DOHH2 (cell line): Measurements from ENCODE around the gene DAP3.

Source experiments
- H3F3A ChIP-seq: fragments of 200-600 bp; sonication (generic), shearing (Covaris generic); 2 replicates; pipeline ENCODE4 v1.6.0; 2016; ENCODE audit warnings: antibody characterized with exemption, mild to moderate bottlenecking; ENCODE audit not compliant: control insufficient read depth, insufficient read depth
- H3K27ac ChIP-seq: fragments of 200-600 bp; sonication (generic); 2 replicates; pipeline ENCODE4 v1.5.1; 2014; ENCODE audit warnings: low read depth, mild to moderate bottlenecking, low read length, moderate library complexity
- H3K27me3 ChIP-seq: fragments of 200-600 bp; sonication (generic); 2 replicates; pipeline ENCODE4 v1.6.1; 2014; ENCODE audit warnings: mild to moderate bottlenecking, low read length, mixed read lengths; ENCODE audit not compliant: control insufficient read depth
- H3K36me3 ChIP-seq: fragments of 200-600 bp; sonication (generic); 2 replicates; pipeline ENCODE4 v1.6.1; 2014; ENCODE audit warnings: mild to moderate bottlenecking, low read length, moderate library complexity, mixed read lengths; ENCODE audit not compliant: control insufficient read depth
- H3K4me1 ChIP-seq: fragments of 200-600 bp; sonication (generic); 2 replicates; pipeline ENCODE4 v1.6.1; 2014; ENCODE audit warnings: mild to moderate bottlenecking, low read length, mixed read lengths; ENCODE audit not compliant: control insufficient read depth
- H3K4me2 ChIP-seq: fragments of 200-600 bp; sonication (generic); 2 replicates; pipeline ENCODE4 v1.6.0; 2014; ENCODE audit warnings: mild to moderate bottlenecking, low read length, moderate library complexity
- H3K4me3 ChIP-seq: fragments of 200-600 bp; sonication (generic); 2 replicates; pipeline ENCODE4 v1.5.1; 2014; ENCODE audit warnings: mild to moderate bottlenecking, low read length, mixed read lengths
- H3K79me2 ChIP-seq: fragments of 200-600 bp; sonication (generic); 2 replicates; pipeline ENCODE4 v1.6.1; 2014; ENCODE audit warnings: mild to moderate bottlenecking, low read length, mixed read lengths; ENCODE audit not compliant: control insufficient read depth
- H3K9me2 ChIP-seq: fragments of 200-600 bp; sonication (generic); replicated peaks from 2 replicates; pipeline ENCODE4 v1.6.1; 2014; ENCODE audit warnings: mild to moderate bottlenecking, low read length, mixed read lengths; ENCODE audit not compliant: control insufficient read depth
- H3K9me3 ChIP-seq: fragments of 200-600 bp; sonication (generic); 2 replicates; pipeline ENCODE4 v1.6.1; 2014; ENCODE audit warnings: antibody characterized with exemption, low read length, mixed read lengths; ENCODE audit not compliant: control insufficient read depth, insufficient read depth
- H4K20me1 ChIP-seq: fragments of 200-600 bp; sonication (generic); 2 replicates; pipeline ENCODE4 v1.6.0; 2014; ENCODE audit warnings: low read depth, mild to moderate bottlenecking, antibody characterized with exemption, low read length, moderate library complexity; ENCODE audit not compliant: control insufficient read depth, insufficient read depth
- CTCF ChIP-seq: fragments of 200-600 bp; sonication (generic); IDR thresholded peaks from one replicate; pipeline ENCODE4 v1.5.1; 2014; ENCODE audit warnings: antibody characterized with exemption, mild to moderate bottlenecking, low read depth, low read length; ENCODE audit not compliant: poor library complexity, severe bottlenecking
- EZH2phosphoT487 ChIP-seq: fragments of 200-600 bp; sonication (generic); IDR thresholded peaks from 2 replicates; pipeline ENCODE4 v1.6.1; 2017; ENCODE audit warnings: borderline replicate concordance, mild to moderate bottlenecking, antibody characterized with exemption, low read length, moderate library complexity, mixed read lengths

Gene DAP3

GRCh38 chr1:155648207-155649147 lies 40.4 kb upstream of the DAP3 start:
- H4K20me1 ChIP-seq, result no peaks in the 10 kb centered on the region
- H3K36me3 ChIP-seq, result no peaks in the 10 kb centered on the region
- peaks cover 15% of the 10 kb centered on the region for H3K4me1 ChIP-seq
- peaks cover 10% of the 10 kb centered on the region for H3K9me3 ChIP-seq
- no peaks in the 10 kb centered on the region for H3K9me2 ChIP-seq
- H3K4me3 ChIP-seq, result no peak overlapping the region
- no peak overlapping the region for H3K27ac ChIP-seq
- H3K27me3 ChIP-seq, result 0 out of 2 replicates have a peak, but pooled peaks cover 2% of the 10 kb centered on the region
- no peaks in the 10 kb centered on the region for H3K79me2 ChIP-seq
- TF ChIP-seq EZH2phosphoT487, result no peak
- no peak for TF ChIP-seq CTCF
- H3K4me2 ChIP-seq, result no peak overlapping the region
- no peaks in the 10 kb centered on the region for H3F3A ChIP-seq

DNA sequence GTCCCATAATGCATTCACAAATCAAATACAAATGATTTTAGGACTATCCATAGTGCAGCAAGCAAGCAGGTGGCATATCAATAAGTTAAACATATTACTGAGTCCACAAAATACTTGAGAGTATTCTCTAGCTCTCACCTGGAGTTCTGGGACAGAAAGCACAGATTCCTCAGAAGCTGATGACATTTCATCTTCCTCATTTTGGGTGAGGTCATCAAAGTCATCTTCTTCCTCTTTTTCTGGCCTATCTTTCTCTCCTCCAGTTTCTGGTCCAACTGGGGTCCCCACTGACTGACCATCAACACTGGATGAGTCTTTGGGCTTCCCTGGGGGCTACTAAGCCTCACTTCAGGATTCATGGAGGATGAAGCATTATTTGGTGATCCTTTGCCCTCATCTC lies 39.2 kb upstream of the DAP3 start:
- no peaks in the 10 kb centered on the region for H3K9me2 ChIP-seq
- H3K4me1 ChIP-seq, result peaks cover 15% of the 10 kb centered on the region
- no peak overlapping the region for H3K27ac ChIP-seq
- H4K20me1 ChIP-seq, result no peaks in the 10 kb centered on the region
- H3K79me2 ChIP-seq, result no peaks in the 10 kb centered on the region
- H3K4me2 ChIP-seq, result no peak overlapping the region
- peaks cover 6% of the 10 kb centered on the region; the same call in 1 of the 2 replicates for H3K9me3 ChIP-seq
- 0 out of 2 replicates have a peak, but pooled peaks cover 5% of the 10 kb centered on the region for H3K27me3 ChIP-seq
- H3K4me3 ChIP-seq, result no peak overlapping the region
- TF ChIP-seq EZH2phosphoT487, result no peak
- no peak for TF ChIP-seq CTCF
- no peaks in the 10 kb centered on the region for H3F3A ChIP-seq
- H3K36me3 ChIP-seq, result no peaks in the 10 kb centered on the region

- Histone ChIP-seq H4K20me1 (no peaks in the 10 kb centered on the region), H3K36me3 (no peaks in the 10 kb centered on the region), H3K4me1 (peaks cover 15% of the 10 kb centered on the region), H3K4me3 (no peak overlapping the region), H3F3A (no peaks in the 10 kb centered on the region), H3K9me2 (no peaks in the 10 kb centered on the region), H3K27me3 (0 out of 2 replicates have a peak, but pooled peaks cover 5% of the 10 kb centered on the region), H3K79me2 (no peaks in the 10 kb centered on the region), H3K27ac (no peak overlapping the region), H3K9me3 (peaks cover 6% of the 10 kb centered on the region; the same call in 1 of the 2 replicates), H3K4me2 (no peak overlapping the region)
- no peak for TF ChIP-seq EZH2phosphoT487
- TF ChIP-seq CTCF, result no peak
Measured at GRCh38 chr1:155650231-155650757, 38.6 kb upstream of the DAP3 start.
